PFSK-1 (cell line): ENCODE measurements around the gene CLDN4.

Experiments
- FOXP2 ChIP-seq: optimal IDR thresholded peaks from 2 replicates; pipeline ENCODE3; 2011; ENCODE audit warnings: borderline replicate concordance, control low read depth, inconsistent platforms; ENCODE audit not compliant: insufficient read depth; ENCODE audit errors: extremely low read length, extremely low read depth
- POLR2AphosphoS5 ChIP-seq: IDR thresholded peaks from 2 replicates; pipeline ENCODE4 v1.6.1; 2012; ENCODE audit warnings: low read depth, mild to moderate bottlenecking, control low read depth, low read length, moderate library complexity
- SIN3A ChIP-seq: IDR thresholded peaks from 2 replicates; pipeline ENCODE4 v1.6.1; 2012; ENCODE audit warnings: mild to moderate bottlenecking, low read length, moderate library complexity, borderline replicate concordance; ENCODE audit not compliant: insufficient read depth
- TAF1 ChIP-seq: IDR thresholded peaks from 2 replicates; pipeline ENCODE4 v1.6.1; 2012; ENCODE audit warnings: low read length, control low read depth, borderline replicate concordance; ENCODE audit not compliant: insufficient read depth
- TF ChIP-seq, protein P1 (sequence below), 2 experiments: IDR thresholded peaks; 2 replicates each; pipeline versions ENCODE4 v1.6.1 to v1.8.0; 2011 to 2012; ENCODE audit warnings: low read depth in 2 of 2, low read length in 2 of 2, control low read depth in 1 of 2, inconsistent platforms in 1 of 2, mild to moderate bottlenecking in 1 of 2, moderate library complexity in 1 of 2; ENCODE audit not compliant: insufficient read depth in 1 of 2

The CLDN4 gene

DNA sequence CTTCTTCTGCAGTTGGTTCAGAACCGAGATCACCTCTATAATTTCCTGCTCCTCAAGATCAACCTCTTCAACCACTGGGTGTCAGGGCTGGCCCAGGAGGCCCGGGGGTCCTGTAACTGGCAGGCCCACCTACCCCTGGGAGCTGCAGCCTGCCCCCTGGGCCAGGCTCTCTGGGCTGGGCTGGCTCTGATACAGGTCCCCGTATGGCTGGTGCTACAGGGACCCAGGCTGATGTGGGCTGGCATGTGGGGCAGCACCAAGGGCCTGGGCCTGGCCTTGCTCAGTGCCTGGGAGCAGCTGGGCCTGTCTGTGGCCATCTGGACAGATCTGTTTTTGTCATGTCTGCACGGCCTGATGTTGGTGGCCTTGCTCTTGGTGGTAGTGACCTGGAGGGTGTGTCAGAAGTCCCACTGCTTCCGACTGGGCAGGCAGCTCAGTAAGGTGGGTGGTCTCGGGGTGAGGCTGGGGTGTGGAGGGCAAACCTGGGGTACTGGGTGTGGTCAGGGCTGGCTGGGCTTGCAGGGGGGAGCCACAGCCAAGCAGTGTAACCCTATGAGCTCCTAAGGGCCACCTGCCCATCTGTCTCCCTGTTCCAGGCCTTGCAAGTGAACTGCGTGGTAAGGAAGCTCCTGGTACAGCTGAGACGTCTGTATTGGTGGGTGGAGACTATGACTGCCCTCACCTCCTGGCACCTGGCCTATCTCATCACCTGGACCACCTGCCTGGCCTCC lies 34.4 kb downstream of the CLDN4 start:
- TF ChIP-seq FOXP2 (no peak), TAF1 (no peak), POLR2AphosphoS5 (no peak)
- TF ChIP-seq, protein P1, sequence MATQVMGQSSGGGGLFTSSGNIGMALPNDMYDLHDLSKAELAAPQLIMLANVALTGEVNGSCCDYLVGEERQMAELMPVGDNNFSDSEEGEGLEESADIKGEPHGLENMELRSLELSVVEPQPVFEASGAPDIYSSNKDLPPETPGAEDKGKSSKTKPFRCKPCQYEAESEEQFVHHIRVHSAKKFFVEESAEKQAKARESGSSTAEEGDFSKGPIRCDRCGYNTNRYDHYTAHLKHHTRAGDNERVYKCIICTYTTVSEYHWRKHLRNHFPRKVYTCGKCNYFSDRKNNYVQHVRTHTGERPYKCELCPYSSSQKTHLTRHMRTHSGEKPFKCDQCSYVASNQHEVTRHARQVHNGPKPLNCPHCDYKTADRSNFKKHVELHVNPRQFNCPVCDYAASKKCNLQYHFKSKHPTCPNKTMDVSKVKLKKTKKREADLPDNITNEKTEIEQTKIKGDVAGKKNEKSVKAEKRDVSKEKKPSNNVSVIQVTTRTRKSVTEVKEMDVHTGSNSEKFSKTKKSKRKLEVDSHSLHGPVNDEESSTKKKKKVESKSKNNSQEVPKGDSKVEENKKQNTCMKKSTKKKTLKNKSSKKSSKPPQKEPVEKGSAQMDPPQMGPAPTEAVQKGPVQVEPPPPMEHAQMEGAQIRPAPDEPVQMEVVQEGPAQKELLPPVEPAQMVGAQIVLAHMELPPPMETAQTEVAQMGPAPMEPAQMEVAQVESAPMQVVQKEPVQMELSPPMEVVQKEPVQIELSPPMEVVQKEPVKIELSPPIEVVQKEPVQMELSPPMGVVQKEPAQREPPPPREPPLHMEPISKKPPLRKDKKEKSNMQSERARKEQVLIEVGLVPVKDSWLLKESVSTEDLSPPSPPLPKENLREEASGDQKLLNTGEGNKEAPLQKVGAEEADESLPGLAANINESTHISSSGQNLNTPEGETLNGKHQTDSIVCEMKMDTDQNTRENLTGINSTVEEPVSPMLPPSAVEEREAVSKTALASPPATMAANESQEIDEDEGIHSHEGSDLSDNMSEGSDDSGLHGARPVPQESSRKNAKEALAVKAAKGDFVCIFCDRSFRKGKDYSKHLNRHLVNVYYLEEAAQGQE (IDR thresholded peaks at IDR 0.05; ENCODE audit: insufficient read depth in 1 of 2, low read depth in 2 of 2, low read length in 2 of 2), result no peak

DNA sequence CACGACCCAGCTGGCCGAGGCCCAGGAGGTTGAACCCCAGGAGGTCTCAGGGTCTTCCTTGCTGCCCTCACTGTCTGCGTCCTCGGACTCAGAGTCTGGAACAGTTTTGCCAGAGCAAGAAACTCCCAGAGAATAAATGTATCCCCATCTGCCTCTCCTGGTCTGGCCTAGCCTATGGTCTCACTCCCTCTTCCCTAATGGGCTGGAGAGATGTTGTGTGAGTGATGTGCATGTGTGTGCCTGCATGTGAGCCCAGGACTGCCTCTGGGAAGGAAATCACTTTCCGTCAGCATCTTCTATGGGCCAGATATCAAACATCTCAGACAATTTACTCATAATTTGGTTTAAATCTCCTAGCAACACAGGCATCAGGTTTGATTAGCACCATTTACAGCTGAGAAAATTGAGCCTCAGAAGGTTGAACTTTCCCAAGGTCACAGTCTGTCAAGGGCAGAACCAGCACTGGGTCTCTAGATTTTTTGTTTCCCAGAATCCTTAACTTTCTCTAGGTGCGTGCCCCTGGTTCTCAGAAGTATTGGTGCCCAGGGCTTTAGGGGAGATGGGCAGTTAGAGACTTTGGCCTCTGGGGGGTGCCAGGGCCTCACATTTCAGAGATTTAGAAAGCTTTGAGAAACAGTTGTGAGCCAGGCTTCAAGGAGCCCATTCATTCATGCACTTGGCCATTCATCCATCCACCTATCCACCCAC lies 35.1 kb downstream of the CLDN4 start:
- TF ChIP-seq FOXP2, result no peak
- TF ChIP-seq SIN3A, result no peak
- TF ChIP-seq, protein P1 (IDR thresholded peaks at IDR 0.05; ENCODE audit: insufficient read depth in 1 of 2, low read depth in 2 of 2, low read length in 2 of 2), result no peak
- no peak for TF ChIP-seq POLR2AphosphoS5
- no peak for TF ChIP-seq TAF1

DNA sequence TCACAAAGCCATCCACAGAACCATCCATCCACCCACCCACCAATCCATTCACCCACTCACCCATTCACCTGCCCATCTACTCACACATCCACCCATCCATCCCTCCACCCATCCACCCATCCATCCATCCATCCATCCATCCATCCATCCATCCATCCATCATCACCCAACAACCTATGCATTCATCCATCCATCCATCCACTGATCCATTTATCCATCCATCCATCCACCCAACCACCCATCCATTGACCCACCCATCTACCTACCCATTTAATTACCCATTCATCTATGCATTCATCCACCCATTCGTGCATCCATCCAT lies 35.6 kb downstream of the CLDN4 start:
- TF ChIP-seq, protein P1 (IDR thresholded peaks at IDR 0.05; ENCODE audit: insufficient read depth in 1 of 2, low read depth in 2 of 2, low read length in 2 of 2), result no peak
- TF ChIP-seq TAF1 (no peak), SIN3A (no peak), FOXP2 (no peak), POLR2AphosphoS5 (no peak)

DNA sequence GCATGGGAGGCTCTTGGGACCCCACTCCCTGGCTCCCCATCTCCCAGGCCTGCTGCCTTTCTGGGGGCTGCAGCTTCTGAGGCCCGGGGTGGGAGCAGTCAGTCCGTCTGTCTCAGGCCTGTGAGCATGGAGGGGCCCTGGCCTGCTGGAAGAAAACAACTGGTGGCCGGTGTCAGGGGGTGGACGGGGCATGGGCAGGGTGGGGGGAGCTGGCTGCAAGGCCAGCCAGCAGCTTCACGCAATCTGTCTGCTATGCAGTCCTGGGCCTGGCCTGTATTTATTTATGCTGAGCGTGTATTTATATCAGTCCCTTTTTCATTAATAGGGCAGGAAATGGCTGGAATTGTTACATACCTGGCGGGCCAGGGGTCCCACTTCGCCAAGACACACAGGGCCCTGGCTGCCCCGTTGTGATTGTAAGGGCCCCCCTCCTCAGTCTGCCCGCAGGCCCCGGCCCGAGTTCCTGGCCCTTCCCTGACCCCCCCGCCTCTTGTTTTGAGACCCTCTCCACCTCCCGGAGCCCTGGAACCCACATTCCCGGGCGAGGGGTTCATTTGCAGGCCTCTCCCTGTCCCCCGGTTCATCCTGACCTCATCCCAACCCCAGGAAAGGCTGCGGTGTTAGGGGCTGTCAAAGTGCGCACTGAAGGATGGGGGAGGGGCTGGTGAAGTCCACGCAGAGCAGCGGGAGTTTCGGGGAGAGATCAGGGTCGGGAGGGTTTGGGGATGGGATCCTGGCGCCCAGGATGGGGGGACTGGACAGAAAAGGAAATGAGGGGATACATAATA lies 38.4 kb downstream of the CLDN4 start:
- TF ChIP-seq TAF1, result no peak
- TF ChIP-seq, protein P1 (IDR thresholded peaks at IDR 0.05; ENCODE audit: insufficient read depth in 1 of 2, low read depth in 2 of 2, low read length in 2 of 2), result no peak
- TF ChIP-seq SIN3A, result no peak
- TF ChIP-seq POLR2AphosphoS5, result no peak
- no peak for TF ChIP-seq FOXP2
